PFSK-1 (cell line): ENCODE data around the gene SARDH.

Experiments used
- FOXP2 ChIP-seq: optimal IDR thresholded peaks from 2 replicates; pipeline ENCODE3; 2011; ENCODE audit warnings: borderline replicate concordance, control low read depth, inconsistent platforms; ENCODE audit not compliant: insufficient read depth; ENCODE audit errors: extremely low read length, extremely low read depth
- POLR2AphosphoS5 ChIP-seq: IDR thresholded peaks from 2 replicates; pipeline ENCODE4 v1.6.1; 2012; ENCODE audit warnings: low read depth, mild to moderate bottlenecking, control low read depth, low read length, moderate library complexity
- SIN3A ChIP-seq: IDR thresholded peaks from 2 replicates; pipeline ENCODE4 v1.6.1; 2012; ENCODE audit warnings: mild to moderate bottlenecking, low read length, moderate library complexity, borderline replicate concordance; ENCODE audit not compliant: insufficient read depth
- TAF1 ChIP-seq: IDR thresholded peaks from 2 replicates; pipeline ENCODE4 v1.6.1; 2012; ENCODE audit warnings: low read length, control low read depth, borderline replicate concordance; ENCODE audit not compliant: insufficient read depth
- TF ChIP-seq, protein P1 (sequence below), 2 experiments: IDR thresholded peaks; 2 replicates each; pipeline versions ENCODE4 v1.6.1 to v1.8.0; 2011 to 2012; ENCODE audit warnings: low read depth in 2 of 2, low read length in 2 of 2, control low read depth in 1 of 2, inconsistent platforms in 1 of 2, mild to moderate bottlenecking in 1 of 2, moderate library complexity in 1 of 2; ENCODE audit not compliant: insufficient read depth in 1 of 2

The SARDH gene

DNA sequence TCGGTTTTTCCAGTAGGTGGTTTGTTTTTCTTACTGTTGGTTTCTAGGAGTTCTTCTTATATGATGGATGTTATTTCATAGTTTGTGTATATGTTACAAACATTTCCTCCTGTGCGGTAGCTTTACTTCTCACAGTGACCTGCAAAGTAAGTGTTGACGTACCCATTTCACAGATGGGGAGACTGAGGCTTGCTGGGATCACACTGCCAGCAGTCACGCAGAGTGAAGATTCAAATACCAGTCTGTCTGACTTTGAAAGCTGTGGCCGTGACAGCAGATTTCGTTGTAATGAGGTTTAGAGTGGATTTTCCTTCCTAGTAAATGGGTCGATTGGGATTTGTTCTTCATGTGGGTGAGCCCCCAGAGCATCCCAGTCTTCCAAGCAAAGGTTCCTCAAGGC is 89.0 kb downstream of the SARDH start:
- TF ChIP-seq, protein P1, sequence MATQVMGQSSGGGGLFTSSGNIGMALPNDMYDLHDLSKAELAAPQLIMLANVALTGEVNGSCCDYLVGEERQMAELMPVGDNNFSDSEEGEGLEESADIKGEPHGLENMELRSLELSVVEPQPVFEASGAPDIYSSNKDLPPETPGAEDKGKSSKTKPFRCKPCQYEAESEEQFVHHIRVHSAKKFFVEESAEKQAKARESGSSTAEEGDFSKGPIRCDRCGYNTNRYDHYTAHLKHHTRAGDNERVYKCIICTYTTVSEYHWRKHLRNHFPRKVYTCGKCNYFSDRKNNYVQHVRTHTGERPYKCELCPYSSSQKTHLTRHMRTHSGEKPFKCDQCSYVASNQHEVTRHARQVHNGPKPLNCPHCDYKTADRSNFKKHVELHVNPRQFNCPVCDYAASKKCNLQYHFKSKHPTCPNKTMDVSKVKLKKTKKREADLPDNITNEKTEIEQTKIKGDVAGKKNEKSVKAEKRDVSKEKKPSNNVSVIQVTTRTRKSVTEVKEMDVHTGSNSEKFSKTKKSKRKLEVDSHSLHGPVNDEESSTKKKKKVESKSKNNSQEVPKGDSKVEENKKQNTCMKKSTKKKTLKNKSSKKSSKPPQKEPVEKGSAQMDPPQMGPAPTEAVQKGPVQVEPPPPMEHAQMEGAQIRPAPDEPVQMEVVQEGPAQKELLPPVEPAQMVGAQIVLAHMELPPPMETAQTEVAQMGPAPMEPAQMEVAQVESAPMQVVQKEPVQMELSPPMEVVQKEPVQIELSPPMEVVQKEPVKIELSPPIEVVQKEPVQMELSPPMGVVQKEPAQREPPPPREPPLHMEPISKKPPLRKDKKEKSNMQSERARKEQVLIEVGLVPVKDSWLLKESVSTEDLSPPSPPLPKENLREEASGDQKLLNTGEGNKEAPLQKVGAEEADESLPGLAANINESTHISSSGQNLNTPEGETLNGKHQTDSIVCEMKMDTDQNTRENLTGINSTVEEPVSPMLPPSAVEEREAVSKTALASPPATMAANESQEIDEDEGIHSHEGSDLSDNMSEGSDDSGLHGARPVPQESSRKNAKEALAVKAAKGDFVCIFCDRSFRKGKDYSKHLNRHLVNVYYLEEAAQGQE (IDR thresholded peaks at IDR 0.05; ENCODE audit: insufficient read depth in 1 of 2, low read depth in 2 of 2, low read length in 2 of 2), result no peak
- TF ChIP-seq POLR2AphosphoS5, result no peak
- TF ChIP-seq FOXP2, result no peak
- no peak for TF ChIP-seq TAF1

DNA sequence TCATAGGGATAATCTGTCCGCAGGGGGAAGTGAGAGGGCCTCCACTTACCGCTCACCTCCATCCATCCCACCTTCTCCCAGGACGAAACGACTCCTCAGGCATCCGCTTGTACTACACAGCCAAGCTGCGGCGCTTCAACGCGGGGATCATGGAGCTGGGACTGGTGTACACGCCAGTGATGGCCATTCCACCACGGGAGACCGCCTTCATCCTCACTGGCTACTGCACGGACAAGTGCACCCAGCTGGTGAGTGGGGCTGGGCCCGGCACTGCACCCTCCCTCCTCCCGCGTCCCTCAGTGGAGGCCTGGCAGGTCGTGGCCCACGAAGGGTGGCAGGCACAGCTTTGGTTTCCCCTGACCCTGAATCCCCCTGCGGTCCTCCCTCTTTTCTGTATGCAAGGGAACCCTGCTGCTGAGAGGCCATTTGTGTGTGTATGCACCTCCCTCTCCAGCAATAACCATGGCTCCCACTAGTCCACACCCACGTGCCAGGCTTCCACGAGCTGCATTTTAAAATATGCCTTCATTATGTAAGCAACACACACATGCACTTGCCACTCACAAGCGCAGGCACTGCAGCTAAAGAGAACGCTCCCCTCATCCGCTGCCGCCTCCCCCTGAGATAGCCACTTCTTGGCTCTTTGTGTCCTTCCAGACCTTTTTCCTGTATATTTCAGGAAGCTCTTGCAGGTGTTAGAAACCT is 90.2 kb downstream of the SARDH start:
- TF ChIP-seq POLR2AphosphoS5 (no peak), SIN3A (no peak), FOXP2 (no peak), TAF1 (no peak)
- TF ChIP-seq, protein P1 (IDR thresholded peaks at IDR 0.05; ENCODE audit: insufficient read depth in 1 of 2, low read depth in 2 of 2, low read length in 2 of 2), result no peak

DNA sequence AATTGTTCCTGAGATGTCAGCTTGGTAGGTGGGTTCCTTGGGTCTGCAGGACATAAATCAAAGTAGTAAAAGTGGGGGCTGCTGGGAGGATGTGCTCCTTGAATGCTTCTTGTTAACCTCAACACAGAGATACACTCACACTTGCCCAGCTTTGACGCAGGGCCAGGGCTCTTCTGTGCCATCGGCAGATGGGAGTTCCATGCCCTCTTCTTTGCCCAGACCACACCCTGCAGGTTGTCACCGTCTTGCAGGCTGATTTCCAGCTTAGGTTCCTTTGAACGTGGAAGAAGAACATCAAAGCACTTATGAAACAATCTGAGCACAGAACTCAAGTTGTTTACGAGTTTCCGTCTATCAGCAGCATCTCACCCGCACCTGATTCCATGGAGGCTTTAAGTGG is 91.0 kb downstream of the SARDH start:
- TF ChIP-seq TAF1 (no peak), SIN3A (no peak), FOXP2 (no peak), POLR2AphosphoS5 (no peak)
- TF ChIP-seq, protein P1 (IDR thresholded peaks at IDR 0.05; ENCODE audit: insufficient read depth in 1 of 2, low read depth in 2 of 2, low read length in 2 of 2), result no peak

DNA sequence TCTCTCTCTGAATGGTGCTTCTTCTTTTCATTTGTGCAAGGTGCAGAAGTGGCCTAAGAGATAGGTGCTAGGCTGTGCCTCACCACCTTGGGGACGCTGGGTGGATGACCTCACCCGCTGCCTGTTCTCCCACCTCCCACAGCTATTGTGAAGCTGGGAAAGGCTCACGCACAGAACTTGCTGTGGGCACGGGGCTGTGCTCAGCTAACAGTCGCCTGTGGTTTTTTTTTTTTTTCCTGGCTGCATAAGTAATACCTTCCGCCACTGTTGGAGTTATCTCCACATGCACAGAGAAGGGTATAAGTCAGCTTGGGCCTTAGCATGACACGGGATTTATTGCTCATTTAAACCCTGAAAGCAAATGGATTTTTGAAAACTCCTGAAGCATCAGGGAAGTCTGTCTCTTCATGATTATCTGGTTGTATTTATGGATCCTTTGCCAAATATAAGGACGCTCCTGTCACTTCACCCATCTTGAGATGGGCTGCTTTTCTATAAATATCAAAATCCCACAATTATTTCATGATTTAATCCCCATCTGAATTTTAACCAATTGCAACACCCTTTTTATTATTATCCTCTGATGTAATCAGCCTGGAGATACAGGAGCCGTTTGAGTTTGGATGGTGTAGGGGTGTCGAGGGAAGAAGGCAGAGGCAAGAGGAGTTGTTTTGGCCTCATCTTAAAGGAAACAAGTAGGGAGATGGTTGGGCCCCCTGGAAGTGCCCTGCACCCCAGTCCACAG is 93.0 kb downstream of the SARDH start:
- TF ChIP-seq FOXP2 (no peak), POLR2AphosphoS5 (no peak), TAF1 (no peak), SIN3A (no peak)
- TF ChIP-seq, protein P1 (IDR thresholded peaks at IDR 0.05; ENCODE audit: insufficient read depth in 1 of 2, low read depth in 2 of 2, low read length in 2 of 2), result no peak
